Central memory CD4-positive, alpha-beta T cell (primary cell): ENCODE results near the gene ZNF407.

Experiments
- DNase-seq: peaks from one replicate; pipeline ENCODE4 v3.0.0; 2022

The ZNF407 gene

DNA sequence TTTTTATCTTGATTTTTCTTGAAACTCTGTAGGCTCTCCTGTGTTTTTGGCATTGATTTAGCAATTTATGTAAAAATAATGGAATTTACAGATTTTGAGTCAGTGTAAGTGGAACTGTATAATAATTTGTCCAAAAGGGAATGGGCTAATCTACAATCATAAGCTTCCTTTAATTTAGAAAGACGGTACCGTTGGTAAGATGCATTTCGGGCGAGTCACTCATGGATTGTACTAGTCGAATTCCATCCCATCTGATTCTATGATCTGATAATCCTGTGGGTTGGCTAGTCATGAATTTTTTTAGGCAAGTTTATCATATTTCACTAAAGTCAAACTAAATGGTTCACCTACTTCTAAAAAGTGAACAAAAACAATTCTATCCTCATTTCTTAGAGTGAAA, 133.4 kb downstream of the ZNF407 start:
- DNase-seq, result no peak

DNA sequence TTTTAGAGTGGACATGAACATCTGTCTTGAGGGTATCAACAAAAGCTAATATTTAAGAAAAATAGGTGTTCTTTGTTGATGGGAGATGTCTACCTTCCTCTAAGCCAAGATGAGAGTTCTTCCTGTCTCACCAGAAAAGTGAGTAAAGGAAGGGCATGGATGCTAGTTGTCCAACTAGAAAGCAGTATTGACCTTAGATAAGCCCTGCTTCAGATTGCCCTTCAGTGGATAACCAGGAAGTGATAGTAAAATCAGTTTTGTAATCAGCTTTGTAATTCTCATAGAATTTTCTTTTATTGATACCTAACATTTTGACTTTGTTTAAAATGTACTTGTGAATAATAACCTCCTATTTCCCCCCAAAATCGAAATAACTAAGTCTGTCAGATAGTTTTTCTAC, 134.7 kb downstream of the ZNF407 start:
- DNase-seq, result no peak

DNA sequence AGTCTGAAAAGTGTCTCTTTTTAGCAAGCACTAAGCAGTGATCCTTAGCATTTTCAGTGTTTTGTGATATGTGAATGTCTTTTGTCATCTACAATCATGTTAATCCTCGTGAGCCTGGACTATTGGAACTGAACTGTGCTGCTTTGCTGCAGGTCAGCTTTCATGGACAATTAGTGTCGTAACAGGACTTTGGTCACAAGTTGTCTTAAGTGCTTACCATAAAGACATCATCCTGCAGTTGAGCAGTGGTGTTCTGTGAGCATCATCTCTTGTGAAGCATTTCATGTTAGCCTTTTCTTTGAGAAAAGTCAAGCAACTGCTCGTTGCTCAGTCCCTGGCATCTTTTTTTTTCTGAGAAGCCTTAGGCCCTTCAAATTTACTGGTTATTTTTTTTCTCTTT, 135.9 kb downstream of the ZNF407 start:
- DNase-seq, result no peak

DNA sequence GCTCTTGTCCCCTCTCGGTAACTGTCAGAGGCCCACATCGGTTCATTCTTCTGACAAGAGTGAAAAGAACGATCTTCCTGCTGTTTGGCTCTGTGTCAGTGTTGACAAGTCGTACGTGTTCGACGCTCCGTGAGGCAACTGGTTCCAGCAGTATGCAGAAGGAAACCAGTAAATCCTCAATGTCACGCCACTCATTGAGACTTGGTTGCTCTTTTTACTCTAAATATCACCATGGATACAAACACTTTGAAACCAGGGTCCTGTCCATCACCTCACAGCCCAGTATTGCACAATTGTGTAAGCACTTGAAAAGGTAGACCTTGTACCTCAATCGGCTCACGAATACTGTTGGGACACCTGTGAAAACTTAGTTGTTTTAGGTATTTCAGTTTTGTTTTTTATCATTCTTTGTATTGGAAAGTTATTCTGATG, 136.4 kb downstream of the ZNF407 start:
- no peak for DNase-seq

DNA sequence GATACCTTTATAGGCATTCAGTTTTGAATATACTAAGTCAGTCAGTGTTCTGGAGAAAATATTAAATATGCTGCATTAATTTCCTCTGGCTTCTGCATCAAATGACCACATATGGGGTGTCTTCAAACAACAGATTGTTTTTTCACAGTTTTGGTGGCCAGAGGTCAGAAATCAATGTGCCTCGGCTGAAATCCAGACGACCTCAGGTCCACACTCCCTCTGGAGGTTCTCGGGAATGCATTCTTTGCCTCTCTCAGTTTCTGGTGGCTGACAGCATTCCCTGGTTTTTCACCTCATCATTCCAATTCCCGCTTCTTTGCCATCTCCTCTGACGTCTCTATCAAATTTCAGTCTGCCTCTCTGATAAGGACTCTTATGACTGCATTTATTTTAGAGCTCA, 142.3 kb downstream of the ZNF407 start:
- no peak for DNase-seq

GRCh38 chr18:74742573-74743243, 145.0 kb downstream of the ZNF407 start:
- DNase-seq, result no peak

DNA sequence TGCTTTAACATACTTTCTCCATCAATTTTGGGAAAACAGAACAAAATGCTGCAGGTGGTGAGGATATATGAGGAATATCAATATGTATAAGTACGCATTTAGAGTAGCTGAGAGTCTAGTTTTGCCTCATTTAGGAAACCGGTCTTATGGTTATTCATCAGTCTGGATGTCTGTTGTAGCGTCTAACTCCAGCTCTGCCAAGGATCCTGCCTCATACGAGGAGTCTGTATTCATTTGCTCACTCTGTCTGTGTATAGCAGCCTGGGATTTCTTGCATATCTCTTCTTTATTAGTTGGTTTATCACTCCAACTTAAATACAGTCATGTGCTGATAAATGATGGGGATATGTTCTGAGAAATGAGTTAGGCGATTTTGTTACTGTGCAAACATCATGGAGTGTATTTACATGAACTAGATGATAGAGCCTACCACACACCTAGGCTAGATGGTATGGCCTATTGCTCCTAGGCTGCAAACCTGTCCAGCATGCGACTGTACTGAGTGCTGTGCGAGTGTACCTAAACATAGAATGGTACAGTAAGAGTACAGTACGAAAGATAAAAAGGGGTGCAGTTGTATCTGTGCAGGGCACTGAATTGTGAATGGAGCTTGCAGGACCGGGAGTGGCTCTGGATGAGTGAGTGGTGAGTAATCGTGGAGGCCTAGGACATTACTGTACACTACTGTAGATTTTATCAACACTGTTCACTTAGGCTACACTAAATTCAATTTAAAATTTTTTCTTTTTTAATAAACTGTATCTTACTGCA, 148.1 kb downstream of the ZNF407 start:
- no peak for DNase-seq

GRCh38 chr18:74748809-74749208, 151.1 kb downstream of the ZNF407 start:
- DNase-seq, result no peak

- no peak for DNase-seq
Observed at GRCh38 chr18:74758995-74759394, 161.3 kb downstream of the ZNF407 start.

GRCh38 chr18:74760026-74760425, 162.4 kb downstream of the ZNF407 start:
- DNase-seq, result no peak

DNA sequence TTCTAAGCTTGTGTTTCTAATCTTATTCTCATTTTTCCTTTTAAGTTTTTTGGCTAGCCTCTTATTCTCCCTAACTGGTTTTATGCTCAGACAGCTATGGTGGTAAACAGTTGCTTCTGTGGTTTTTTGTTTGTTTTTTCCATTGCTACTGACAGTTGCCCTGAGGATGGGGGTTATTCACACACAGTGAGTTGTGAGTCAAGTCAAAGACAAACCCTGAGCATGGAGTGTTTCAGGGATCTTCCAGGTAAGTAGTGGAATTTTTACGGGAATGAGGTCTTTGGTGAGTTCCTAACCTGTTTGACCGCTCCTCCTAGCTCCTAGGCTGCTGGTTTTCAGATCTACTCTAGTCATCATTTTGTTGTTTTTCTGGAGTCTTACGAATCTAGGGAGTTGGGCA, 162.8 kb downstream of the ZNF407 start:
- DNase-seq, result no peak

DNA sequence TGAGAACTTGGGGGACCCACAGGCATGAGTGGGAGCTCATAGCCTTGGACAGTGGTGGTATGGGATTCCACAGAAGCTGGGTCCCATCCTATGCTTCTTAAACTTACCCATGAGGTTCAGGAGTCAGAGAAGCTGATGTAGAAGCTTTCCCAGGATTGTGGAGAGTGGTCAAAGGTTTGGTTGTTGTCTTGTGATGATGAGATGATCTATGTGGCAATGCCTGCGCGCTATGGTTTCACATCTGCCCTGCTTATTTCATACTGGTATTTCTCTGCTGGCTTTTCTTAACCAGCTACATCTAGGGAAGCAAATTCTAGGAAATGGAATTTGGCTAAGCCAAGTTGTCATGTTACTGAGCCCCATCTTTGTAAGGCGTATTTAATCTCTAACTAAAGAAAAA, 168.6 kb downstream of the ZNF407 start:
- DNase-seq, result no peak

GRCh38 chr18:74768096-74768495, 170.4 kb downstream of the ZNF407 start:
- no peak for DNase-seq

- DNase-seq, result no peak
Observed at GRCh38 chr18:74773171-74773624, 175.5 kb downstream of the ZNF407 start.

DNA sequence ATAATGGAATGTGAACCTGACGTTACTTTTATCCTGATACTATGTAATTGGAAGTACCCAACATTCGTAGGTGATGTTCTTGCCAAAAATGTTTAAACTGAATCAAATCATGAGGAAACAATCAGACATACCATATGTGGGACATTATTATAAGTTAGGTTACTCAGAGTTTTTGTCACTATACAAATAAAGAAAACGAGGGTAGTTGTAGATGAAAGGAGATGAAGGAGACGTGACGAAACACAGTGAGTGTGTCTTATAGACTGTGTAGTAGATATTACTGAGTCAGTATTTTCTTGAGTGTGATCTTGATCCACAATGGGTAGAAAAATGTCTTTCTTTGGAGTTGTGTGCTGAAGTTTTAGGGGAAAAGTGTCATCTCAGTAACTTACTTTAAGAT, 176.8 kb downstream of the ZNF407 start:
- DNase-seq, result no peak

- DNase-seq, result no peak
Observed at GRCh38 chr18:74775239-74775638, 177.6 kb downstream of the ZNF407 start.

DNA sequence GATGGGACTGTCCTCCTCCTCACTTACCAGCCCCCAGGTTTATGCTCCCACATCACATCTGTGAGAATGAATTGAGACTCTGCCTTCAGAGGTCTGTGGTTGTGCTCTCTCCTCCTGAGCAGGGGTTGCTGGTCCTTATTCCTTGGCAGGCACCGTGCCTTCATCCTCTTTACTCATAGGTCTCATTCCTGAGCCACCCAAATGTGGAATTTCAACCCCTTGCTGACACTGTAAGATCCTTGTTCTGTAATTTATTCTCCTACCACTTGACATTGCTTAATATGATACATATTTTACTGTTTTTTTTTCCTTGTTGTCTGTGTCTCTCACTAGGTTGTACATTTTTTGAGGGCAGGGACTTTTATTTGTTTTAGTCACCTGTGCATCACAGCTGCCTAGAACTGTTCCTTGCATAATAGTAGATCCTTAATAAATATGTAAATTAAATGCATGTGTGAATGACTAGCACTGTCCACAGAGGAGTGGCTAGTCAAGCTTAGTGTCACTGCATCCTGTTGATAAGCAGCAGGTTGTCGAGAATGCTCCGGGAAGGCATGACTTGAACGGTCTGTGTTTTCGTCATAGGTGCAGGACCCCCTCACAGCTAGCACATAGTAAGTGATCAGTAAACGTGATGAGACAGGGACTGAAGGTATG, 180.6 kb downstream of the ZNF407 start:
- no peak for DNase-seq

DNA sequence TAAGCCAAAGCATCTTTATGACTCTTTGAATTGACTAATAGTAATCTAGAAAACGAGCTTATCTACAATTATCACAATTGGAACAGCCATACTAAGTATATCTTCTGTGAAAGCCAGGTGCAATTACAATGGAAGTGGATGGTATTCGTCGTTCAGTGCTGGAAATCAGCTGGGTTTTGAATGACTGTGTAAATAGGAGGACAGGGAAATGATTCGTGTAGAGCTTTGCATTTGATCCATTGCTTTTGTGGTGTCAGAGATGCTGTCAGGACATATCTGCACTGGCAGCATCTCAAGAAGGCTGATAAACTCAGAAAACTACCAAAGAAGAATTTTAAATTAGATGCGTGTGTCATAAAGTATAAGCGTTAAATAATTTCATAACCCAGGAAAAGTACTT, 187.1 kb downstream of the ZNF407 start:
- no peak for DNase-seq

GRCh38 chr18:74785632-74786031, 188.0 kb downstream of the ZNF407 start:
- DNase-seq, result no peak

DNA sequence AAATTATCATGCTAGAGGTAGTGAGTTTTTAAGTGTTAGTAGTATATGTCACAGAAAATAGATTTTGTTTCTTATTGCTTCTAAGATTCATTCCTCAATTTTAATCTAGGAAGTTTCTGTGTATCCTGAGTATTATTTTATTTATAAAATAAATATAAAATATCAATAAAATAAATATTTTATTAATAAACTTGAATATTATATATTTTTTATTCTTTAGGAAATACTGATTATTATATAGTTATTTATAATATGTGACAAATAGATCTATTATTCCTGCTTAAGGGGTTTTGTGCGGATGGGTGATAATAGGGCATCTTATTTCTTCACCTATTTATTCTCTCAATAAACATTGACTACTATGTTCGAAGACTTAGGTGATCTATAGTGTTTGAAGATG, 191.0 kb downstream of the ZNF407 start:
- DNase-seq, result no peak

DNA sequence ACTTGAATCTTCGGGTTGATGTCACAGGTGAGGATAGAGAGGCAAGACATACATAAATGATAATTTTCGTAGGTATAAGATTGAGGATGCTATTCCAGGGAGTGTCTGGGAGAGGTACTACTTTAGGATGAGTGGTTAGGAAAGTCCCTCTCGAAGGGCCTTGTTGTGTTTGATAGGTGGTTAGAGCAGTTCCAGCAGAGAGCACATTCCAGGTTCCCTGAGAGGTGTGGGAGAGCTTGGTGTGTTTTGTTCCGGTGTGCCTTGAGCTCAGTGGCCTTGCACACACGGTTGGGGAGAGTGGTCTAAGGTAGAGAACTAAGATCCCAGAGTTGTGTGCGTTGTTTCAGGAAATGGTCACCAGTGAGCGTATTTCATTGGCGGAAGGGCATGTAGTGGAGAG, 191.4 kb downstream of the ZNF407 start:
- no peak for DNase-seq

- DNase-seq, result no peak
Observed at GRCh38 chr18:74790451-74790850, 192.8 kb downstream of the ZNF407 start.

- no peak for DNase-seq
Observed at GRCh38 chr18:74791501-74792194, 194.0 kb downstream of the ZNF407 start.
